Liver (tissue), 9 donors: ENCODE measurements around the gene ABLIM2. TPM values are rescaled to one million over a fixed set of nuclear protein-coding genes. Genes with fewer than 3 reads are reported as not detected.

Experiments used
- DNase-seq: peaks from one replicate; pipeline ENCODE4 v3.0.0-alpha.2; 2017; ENCODE audit warnings: low spot score
- H3K27ac ChIP-seq, 2 donors: one replicate each; pipeline ENCODE4 v1.7.0; 2013; ENCODE audit warnings: inconsistent platforms in 2 of 2, low read length in 2 of 2, control low read depth in 1 of 2, low read depth in 1 of 2, mild to moderate bottlenecking in 1 of 2
- H3K27me3 ChIP-seq, 4 donors: one replicate each; pipeline versions ENCODE4 v1.6.1 to v1.7.0; 2013; ENCODE audit warnings: low read length in 3 of 4, inconsistent platforms in 1 of 4, mild to moderate bottlenecking in 1 of 4, moderate library complexity in 1 of 4; ENCODE audit not compliant: control insufficient read depth in 4 of 4, insufficient read depth in 4 of 4
- H3K36me3 ChIP-seq, 4 donors: one replicate each; pipeline versions ENCODE4 v1.6.1 to v1.7.0; 2013; ENCODE audit warnings: low read length in 3 of 4, mild to moderate bottlenecking in 3 of 4, low read depth in 1 of 4, moderate library complexity in 1 of 4; ENCODE audit not compliant: control insufficient read depth in 4 of 4, insufficient read depth in 3 of 4
- H3K4me1 ChIP-seq, 4 donors: one replicate each; pipeline versions ENCODE4 v1.6.1 to v1.7.0; 2013; ENCODE audit warnings: low read length in 3 of 4, mild to moderate bottlenecking in 3 of 4, moderate library complexity in 1 of 4; ENCODE audit not compliant: control insufficient read depth in 4 of 4, insufficient read depth in 4 of 4
- H3K4me3 ChIP-seq, 3 donors: one replicate each; pipeline versions ENCODE4 v1.6.1 to v1.7.0; 2013; ENCODE audit warnings: low read length in 3 of 3, control low read depth in 1 of 3, low read depth in 1 of 3, mild to moderate bottlenecking in 1 of 3
- H3K9ac ChIP-seq, 2 donors: one replicate each; pipeline ENCODE4 v1.7.0; 2013; ENCODE audit warnings: low read length in 2 of 2, mild to moderate bottlenecking in 2 of 2, moderate library complexity in 2 of 2, control low read depth in 1 of 2, low read depth in 1 of 2
- H3K9me3 ChIP-seq, 4 donors: one replicate each; pipeline versions ENCODE4 v1.6.1 to v1.7.0; 2013; ENCODE audit warnings: low read length in 3 of 4; ENCODE audit not compliant: control insufficient read depth in 4 of 4
- ATF3 ChIP-seq: IDR thresholded peaks from 2 replicates; pipeline ENCODE4 v1.6.1; 2016; ENCODE audit warnings: antibody characterized with exemption
- FOXA1 ChIP-seq: IDR thresholded peaks from 2 replicates; pipeline ENCODE4 v1.6.1; 2016; ENCODE audit warnings: antibody characterized with exemption
- FOXA2 ChIP-seq: IDR thresholded peaks from 2 replicates; pipeline ENCODE4 v1.6.1; 2016; ENCODE audit warnings: antibody characterized with exemption
- GABPA ChIP-seq, 2 donors: IDR thresholded peaks in 1 of 2; conservative IDR thresholded peaks in 1 of 2; 2 replicates each; pipeline ENCODE4 v1.6.1; 2016; ENCODE audit warnings: antibody characterized with exemption in 2 of 2, mild to moderate bottlenecking in 1 of 2, moderate library complexity in 1 of 2
- HNF4A ChIP-seq, 2 donors: conservative IDR thresholded peaks; 2 replicates each; pipeline ENCODE4 v1.6.1; 2016; ENCODE audit warnings: antibody characterized with exemption in 2 of 2, mild to moderate bottlenecking in 2 of 2
- HNF4G ChIP-seq: IDR thresholded peaks from 2 replicates; pipeline ENCODE4 v1.6.1; 2016; ENCODE audit warnings: antibody characterized with exemption
- MAX ChIP-seq: IDR thresholded peaks from 2 replicates; pipeline ENCODE4 v1.6.1; 2016; ENCODE audit warnings: antibody characterized with exemption
- NR2F2 ChIP-seq: IDR thresholded peaks from 2 replicates; pipeline ENCODE4 v1.6.1; 2016; ENCODE audit warnings: antibody characterized with exemption
- RAD21 ChIP-seq, 2 donors: IDR thresholded peaks; 2 replicates each; pipeline ENCODE4 v1.6.1; 2016; ENCODE audit warnings: antibody characterized with exemption in 2 of 2, mild to moderate bottlenecking in 2 of 2
- RXRA ChIP-seq, 2 donors: IDR thresholded peaks; 2 replicates each; pipeline ENCODE4 v1.6.1; 2017 to 2018; ENCODE audit warnings: antibody characterized with exemption in 2 of 2, mild to moderate bottlenecking in 1 of 2
- SP1 ChIP-seq: IDR thresholded peaks from 2 replicates; pipeline ENCODE4 v1.6.1; 2018; ENCODE audit warnings: antibody characterized with exemption, mild to moderate bottlenecking
- TAF1 ChIP-seq: conservative IDR thresholded peaks from 2 replicates; pipeline ENCODE4 v1.6.1; 2016; ENCODE audit warnings: antibody characterized with exemption, mild to moderate bottlenecking
- ZBTB33 ChIP-seq: IDR thresholded peaks from 2 replicates; pipeline ENCODE4 v1.6.1; 2016; ENCODE audit warnings: antibody characterized with exemption
- WGBS: extraction: QIAGEN DNeasy Blood & Tissue Kit; methylation state at CpG from one replicate; pipeline ENCODE4 v1.1.7; 2013; 5-methylcytosine and 5-hydroxymethylcytosine counted together
- polyA plus RNA-seq, 2 donors: library from polyadenylated mRNA; stranded (reverse) in 1 of 2; unstranded in 1 of 2; fragments of 200-250 nt in 1 of 2; fragments of >200 nt in 1 of 2; fragmentation: Nextera tagmentation in 1 of 2; extraction: Ambion mirVana in 1 of 2; gene quantifications; one replicate each; pipeline versions ENCODE4 v1.2.1 to v1.2.3, GENCODE V29; 2013 to 2015
- total RNA-seq, 2 donors: library from RNA; depleted of rRNA; stranded (reverse); fragments of >200 nt; gene quantifications; one replicate each; pipeline ENCODE4 v1.2.3, GENCODE V29; 2014
- TF ChIP-seq, protein P1 (sequence below): IDR thresholded peaks from 2 replicates; pipeline ENCODE4 v1.6.1; 2016; ENCODE audit warnings: antibody characterized with exemption, mild to moderate bottlenecking
- donor health status: healthy.
- donor health status: healthy.
- donor health status: healthy.
- donor health status: healthy.
- donor health status: healthy.

The ABLIM2 gene
- total and polyA plus RNA-seq, 4 donors, result 0.75 to 2.5 (median 0.93) TPM

DNA sequence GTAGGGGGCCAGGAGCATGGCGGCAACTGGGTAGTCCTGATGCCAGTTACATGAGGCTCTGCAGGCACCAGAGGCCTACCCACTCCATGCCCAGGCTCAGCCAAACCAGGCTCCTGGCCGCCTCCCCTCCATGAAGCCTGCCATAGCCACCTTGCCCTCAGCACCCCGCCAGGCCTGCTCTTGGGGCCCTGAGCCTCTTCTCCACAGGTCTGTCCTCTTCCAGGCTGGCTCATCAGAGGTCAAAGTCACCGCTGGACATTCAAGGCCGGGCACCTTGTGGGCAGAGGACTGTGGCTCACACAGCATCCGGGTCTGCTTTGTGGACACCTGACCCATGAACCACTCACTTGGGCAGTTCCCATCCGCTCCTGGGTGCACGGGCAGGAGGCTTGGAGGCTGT lies 158.9 kb downstream of the ABLIM2 start:
- H3K4me3 ChIP-seq, result no peak overlapping the region
- H3K36me3 ChIP-seq, result no peaks in the 10 kb centered on the region
- TF ChIP-seq HNF4A (conservative IDR thresholded peaks at IDR 0.05), result no peak
- no peak for TF ChIP-seq HNF4G
- TF ChIP-seq TAF1, result no peak
- TF ChIP-seq MAX, result no peak
- TF ChIP-seq GABPA (IDR thresholded peaks at IDR 0.05 in 1 of 2, conservative IDR thresholded peaks at IDR 0.05 in 1 of 2), result no peak
- TF ChIP-seq RXRA (IDR thresholded peaks at IDR 0.05), result no peak
- no peaks in the 10 kb centered on the region for H3K9me3 ChIP-seq
- no peak overlapping the region for H3K9ac ChIP-seq
- H3K27me3 ChIP-seq, result no peaks in the 10 kb centered on the region
- DNase-seq, result no peak
- no peaks in the 10 kb centered on the region for H3K4me1 ChIP-seq
- WGBS, result 96% methylated on average over 8 of the region's 8 CpGs
- H3K27ac ChIP-seq, result no peak overlapping the region

DNA sequence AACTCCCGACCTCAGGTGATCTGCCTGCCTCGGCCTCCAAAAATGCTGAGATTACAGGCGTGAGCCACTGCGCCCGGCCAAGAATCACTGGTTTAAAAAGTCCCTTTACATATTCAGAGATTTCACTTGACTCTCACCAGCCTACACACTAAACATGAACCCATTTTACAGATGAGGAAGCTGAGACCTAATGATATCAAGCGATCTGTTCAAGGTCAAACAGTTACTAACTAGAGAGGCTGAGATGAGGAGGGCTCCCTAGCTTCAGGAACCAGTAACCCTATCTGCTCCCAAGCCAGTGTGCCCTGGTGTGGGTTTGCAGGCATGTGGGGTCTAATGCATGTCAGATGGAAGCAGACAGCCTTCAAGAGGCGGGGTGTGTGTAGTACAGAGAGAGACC lies 159.3 kb downstream of the ABLIM2 start:
- Histone ChIP-seq H3K4me1 (no peaks in the 10 kb centered on the region), H3K27ac (no peak overlapping the region), H3K9ac (no peak overlapping the region), H3K27me3 (no peaks in the 10 kb centered on the region), H3K4me3 (no peak overlapping the region), H3K9me3 (no peaks in the 10 kb centered on the region), H3K36me3 (no peaks in the 10 kb centered on the region)
- DNase-seq, result no peak
- TF ChIP-seq HNF4A (conservative IDR thresholded peaks at IDR 0.05), result no peak
- no peak for TF ChIP-seq TAF1
- TF ChIP-seq SP1, result no peak
- TF ChIP-seq ZBTB33, result no peak
- TF ChIP-seq ATF3, result no peak
- no peak for TF ChIP-seq RAD21 (IDR thresholded peaks at IDR 0.05)
- TF ChIP-seq HNF4G, result no peak
- TF ChIP-seq GABPA (IDR thresholded peaks at IDR 0.05 in 1 of 2, conservative IDR thresholded peaks at IDR 0.05 in 1 of 2), result no peak
- TF ChIP-seq, protein P1, sequence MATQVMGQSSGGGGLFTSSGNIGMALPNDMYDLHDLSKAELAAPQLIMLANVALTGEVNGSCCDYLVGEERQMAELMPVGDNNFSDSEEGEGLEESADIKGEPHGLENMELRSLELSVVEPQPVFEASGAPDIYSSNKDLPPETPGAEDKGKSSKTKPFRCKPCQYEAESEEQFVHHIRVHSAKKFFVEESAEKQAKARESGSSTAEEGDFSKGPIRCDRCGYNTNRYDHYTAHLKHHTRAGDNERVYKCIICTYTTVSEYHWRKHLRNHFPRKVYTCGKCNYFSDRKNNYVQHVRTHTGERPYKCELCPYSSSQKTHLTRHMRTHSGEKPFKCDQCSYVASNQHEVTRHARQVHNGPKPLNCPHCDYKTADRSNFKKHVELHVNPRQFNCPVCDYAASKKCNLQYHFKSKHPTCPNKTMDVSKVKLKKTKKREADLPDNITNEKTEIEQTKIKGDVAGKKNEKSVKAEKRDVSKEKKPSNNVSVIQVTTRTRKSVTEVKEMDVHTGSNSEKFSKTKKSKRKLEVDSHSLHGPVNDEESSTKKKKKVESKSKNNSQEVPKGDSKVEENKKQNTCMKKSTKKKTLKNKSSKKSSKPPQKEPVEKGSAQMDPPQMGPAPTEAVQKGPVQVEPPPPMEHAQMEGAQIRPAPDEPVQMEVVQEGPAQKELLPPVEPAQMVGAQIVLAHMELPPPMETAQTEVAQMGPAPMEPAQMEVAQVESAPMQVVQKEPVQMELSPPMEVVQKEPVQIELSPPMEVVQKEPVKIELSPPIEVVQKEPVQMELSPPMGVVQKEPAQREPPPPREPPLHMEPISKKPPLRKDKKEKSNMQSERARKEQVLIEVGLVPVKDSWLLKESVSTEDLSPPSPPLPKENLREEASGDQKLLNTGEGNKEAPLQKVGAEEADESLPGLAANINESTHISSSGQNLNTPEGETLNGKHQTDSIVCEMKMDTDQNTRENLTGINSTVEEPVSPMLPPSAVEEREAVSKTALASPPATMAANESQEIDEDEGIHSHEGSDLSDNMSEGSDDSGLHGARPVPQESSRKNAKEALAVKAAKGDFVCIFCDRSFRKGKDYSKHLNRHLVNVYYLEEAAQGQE, result no peak
- TF ChIP-seq FOXA1, result no peak
- TF ChIP-seq NR2F2, result no peak
- TF ChIP-seq FOXA2, result no peak
- TF ChIP-seq MAX, result no peak
- no peak for TF ChIP-seq RXRA (IDR thresholded peaks at IDR 0.05)
- WGBS, result 96% methylated on average over 7 of the region's 7 CpGs
